CD4-positive, alpha-beta T cell treated with Interleukin-10 for 1 hour (primary cell): ENCODE results near the gene RAC3.
A peak's percentile ranks its signal among the peaks of the same experiment; 100 is the strongest.

ENCODE experiments used
- DNase-seq: peaks from one replicate; pipeline ENCODE4 v3.0.0-alpha.2; 2020

RAC3 gene

DNA sequence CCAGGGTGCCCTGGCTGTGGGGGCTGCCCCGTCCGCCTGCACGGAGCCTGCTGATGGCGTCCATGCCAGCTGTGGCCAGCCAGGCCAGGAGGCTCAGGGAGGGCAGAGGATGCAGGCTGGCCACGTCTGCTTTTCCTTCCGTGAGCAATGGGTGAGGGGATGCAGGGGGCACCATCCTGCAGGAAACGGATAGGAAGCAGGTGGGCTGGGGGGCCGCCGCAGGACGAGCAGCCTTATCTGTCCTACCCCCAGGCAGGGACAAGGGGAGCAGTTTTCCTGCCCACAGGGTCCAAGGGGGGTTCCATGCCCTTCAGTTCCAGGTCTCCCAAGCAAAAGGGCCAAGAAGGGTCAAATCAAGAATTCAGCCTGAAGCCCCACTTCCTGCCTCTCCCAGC, 27.4 kb downstream of the RAC3 start:
- DNase-seq, result no peak

DNA sequence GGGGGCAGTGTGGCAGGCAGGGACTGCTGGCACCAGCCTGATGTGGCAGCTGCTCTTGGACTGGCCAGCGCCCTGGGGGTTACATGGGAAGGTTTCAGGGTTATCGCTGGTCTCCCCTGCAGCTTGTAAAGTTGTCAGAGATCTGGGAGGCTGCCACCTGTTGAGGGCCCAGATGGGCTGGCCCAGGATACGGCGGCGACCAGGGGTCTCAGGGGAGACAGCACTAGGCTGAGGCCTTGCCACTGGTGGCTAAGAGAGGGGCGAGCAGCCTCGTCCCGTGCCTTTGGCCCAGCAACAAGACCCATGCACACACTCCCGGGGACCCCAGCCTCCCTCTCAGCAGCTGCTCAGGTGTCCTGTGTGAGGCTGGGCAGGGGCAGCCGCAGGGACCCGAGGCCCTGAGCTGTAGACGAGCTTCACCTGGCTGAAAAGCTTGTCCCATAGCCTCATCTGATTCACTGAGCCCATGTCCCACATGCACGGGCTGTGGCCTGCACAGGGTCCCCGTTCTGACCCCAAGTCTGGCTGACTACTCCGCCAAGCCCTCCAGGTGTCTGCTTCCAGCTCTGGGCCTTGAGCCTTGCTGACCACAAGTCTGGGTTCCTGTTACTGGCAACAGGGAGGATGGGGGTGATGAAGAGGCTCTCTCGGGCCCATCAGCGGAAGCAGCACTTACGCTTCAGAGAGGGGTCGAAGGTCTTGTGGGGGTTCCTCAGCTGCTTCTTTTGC, 28.0 kb downstream of the RAC3 start:
- DNase-seq, result no peak

GRCh38 chr17:82060001-82060380, 28.5 kb downstream of the RAC3 start:
- DNase-seq, result no peak

DNA sequence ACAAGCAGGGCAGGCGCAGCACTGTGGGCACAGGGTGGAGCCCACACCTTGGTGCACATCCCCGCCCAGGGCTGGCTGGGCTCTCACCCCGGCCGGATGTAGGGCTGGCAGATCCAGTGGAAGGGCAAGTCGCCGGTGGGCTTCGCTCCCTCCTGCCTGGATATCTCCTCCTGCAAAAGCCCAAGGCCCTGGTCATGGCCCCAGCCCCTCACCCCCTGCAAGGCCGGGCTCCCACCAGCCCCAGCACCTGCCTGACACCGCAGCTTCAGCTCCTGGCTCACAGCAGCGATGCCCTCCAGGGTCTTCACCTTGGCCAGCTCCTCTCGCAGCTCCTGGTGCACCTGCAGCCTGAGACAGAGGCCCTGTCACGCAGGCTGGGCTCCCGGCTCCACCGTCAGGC, 29.1 kb downstream of the RAC3 start:
- DNase-seq, result no peak

DNA sequence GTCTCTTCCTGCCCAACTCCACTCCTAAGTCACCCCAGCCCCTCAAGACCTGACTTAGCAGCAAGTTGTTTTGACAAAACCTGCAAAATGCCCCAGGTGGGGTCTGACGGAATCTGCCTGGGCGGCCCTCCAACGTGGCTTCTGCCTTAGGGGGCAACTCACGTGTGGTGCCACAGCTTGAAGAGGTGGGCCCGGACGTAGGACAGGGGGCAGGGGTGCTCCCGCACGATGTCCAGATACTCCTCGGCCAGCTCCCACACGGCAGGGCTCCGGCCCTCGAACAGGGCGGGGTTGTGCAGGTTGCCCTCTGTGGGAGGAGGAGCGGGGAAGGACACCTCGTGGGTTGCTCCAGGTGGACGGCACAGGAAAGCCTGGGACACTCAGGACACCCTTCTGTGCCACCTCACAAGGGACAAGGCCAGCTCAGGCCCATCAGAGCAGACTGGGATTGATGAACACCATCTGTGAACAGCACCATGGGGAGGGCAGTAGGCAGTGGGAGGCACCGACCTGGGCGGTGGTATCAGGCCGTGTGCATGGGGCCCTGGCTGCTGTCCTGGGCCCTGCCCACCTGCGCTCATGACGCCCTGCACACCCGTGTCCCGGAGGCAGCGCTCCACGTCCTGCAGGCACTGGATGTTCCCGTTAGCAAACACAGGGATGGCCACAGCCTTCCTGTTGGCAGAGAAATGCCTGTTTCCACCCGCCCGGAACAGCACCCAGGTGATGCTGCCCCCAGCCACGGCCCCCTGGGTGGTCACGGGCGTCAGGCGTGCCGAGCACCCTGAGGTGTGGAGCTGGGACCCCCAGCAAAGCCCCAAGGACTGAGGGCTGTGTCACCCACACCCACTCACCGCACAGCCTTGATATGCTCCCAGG, 29.8 kb downstream of the RAC3 start:
- DNase-seq, result no peak

DNA sequence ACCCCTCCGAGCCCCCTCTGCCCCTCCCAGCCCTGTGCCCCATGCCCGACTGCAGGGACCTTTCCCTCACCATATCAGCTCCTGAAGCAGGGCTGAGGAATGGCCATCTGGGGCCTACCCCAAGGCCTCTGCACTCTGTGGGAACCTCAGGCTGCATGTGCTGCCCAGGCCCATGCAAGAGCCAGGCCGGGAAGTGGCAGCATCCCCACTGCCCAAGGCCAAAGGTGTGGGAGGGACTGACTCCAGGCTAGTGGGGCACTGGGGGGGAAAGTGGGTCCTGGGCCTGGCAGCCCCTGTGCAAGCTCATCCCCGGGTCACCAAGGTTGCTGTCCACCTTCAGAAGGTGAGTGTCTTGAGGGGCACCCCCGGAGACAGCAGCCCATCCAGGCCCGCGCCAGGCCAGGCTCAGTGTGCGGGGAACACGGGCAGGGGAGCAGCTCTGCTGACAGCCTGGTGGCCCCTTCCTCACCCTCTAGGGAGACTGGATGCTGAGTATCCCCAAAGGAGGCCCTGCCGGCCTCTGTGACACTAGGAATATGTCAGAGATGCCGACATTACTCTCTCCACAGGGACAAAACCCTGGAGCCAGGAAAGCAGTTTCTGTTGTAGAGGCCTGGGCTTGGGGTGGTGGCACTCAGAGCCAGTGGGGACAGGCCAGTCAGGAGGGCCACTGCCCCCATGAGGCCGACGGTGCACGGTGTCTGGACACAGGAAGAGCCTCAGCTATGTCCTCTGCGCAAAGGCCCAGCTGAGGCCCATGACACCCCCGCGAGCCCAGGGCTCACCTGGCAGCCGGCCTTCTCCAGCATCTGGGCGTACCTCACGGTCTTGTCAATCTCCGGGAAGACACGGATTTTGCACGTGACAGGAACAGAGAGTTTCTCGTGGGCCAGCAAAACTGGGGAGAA, 30.9 kb downstream of the RAC3 start:
- no peak for DNase-seq

DNA sequence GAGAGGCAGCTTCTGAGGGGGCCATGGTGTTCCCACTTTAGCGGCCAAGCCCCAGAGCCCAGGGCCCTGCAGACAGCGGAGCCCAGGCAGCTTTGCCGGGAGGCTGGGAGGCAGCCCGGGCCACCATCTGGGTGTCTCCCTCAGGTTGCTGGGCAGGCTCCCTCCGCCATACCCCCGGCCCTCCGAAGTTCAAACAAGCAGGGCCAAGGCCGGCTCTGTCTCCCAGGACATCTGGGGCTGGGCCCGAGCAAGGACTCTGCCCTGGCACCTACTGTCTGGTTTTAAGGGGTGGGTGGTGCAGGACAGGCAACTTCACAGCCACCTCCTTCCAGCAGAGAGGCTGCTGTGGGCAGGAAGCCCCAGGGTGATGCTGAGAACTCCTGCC, 31.5 kb downstream of the RAC3 start:
- no peak for DNase-seq

DNA sequence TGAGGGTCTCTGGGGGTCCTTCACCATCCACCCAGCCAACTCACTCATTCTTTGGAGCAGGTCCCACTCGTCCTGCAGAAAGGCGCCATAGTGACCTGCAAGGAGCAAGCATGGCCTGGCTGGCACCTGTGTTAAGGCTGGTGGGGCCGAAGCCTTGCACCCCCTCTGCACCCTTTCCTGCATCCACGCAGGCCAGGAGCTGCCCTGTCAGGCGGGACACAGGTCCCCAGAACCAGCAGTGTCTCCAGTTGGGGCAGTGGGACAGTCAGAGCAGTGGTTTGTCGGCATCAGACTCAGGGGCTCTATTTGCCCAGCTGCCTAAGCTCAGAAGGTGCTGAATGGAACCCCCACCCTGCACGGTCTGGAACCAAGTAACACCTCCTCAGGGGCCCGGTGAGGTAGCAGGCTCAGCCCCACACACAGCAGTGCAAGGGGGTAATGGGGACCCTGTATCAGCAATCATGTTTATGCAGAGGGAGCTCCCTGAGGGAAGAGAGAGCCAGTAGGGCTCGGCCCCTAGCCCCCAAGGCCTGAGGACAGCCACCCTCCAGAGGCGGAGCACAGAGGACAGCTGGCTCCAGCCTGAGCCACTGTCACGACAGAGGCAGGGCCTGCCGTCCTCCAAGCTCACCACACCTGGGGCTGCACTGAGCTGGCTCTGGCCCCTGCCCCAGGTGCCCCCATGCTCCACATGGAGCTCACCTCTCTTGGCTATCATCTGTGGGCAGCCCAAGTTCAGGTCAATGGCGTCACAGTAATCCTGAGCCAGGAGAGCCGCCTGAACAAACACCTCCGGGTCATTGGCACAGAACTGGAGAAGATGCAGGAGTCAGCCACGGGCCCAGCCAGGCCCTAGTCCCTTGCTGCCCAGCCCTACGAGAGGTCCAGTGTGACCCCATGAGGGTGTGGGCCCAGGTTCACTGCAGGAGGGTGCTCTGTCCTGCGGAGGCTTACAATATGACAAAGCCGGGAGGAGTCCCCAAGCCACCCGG, 32.2 kb downstream of the RAC3 start:
- no peak for DNase-seq

DNA sequence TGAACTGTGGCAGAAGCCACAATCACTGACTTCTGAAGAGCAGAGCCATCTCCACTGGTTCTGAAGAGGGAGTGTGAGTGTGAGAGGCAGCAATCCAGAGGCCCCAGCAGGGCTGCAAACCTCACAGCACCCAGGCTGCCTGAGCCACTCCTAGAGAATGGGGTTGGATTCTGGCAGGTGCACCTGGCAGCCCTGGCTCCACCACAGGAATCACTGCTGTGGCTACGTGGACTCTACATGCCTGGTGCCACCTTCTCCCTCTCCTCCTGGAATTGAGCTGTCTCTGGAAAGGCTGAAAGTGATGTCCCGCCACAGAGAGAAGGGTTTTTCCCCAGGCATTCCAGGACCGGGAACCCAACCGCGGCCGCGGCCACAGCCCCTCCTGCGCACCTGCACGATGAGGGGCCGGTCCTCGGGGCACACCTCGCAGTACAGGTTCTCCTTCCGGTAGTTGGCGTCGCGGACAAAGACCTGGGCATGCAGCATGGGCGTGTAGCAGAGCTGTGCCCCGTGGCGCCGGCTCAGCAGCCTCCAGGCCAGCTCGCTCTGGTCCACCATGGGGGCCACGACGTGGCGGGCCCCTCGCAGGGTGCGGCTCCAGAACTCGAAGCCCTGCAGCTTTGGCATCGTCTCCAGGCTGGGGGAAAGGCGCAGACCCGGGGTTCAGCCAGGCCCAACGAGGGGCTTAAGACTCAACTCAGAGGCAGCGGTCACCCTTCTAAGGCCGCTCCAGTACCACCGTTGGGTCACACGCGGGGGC, 33.1 kb downstream of the RAC3 start:
- DNase-seq, result no peak

DNA sequence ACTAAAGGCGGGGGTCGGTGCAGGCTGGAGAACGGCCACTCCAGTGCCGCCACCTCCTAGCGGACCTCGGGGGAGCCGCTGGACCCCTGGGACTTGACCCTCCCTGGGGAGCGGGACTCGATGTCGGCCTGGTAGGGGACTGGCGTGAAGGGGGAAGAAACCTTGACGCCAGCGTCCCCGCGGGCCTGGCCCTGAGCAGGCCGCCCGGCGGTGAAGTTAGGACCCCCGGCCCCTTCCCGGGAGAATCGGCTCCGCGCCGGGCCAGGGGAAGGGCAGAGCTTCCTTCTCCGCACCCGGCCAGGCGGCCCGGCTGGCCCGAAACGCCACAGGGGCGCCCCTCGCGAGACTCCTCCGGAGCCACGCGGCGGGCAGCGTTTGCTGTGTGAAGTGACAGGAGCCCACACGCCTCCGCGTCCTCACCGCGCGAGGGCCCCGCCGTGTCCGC, 33.7 kb downstream of the RAC3 start:
- no peak for DNase-seq

DNA sequence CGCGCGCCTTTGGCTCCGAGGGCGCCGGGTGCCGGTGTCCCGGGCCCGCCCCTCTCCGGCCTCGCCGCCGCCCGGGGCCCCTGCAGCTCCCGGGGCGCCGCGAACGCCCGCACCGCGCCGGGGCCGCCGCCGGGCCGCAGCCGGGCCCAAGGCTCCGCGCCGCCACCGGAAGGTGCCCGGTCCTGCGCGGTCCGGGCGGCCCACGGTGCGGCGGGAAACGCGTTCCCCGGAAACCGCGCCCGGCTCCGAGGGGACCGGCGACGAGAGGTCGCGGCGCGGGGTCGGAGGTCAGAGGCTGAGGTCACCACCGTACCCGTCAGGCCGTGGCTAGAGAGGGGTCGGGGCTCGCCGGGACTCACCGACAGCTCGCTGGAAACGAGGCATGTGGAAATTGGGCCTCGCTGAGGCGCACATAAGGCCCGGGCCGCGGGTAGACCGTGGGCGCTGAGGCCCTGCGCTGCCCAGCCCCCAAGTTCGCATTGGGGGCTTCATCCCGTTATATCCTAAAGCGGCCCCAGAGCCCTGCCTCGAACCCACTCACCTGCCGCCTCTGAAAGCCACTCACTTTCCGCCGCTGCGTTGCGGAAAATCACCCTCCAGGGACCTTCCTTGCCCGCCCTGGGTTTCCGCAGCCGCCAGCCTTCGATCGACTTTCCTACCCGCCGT, 34.3 kb downstream of the RAC3 start, which contains the start of gene DUS1L:
Gene DUS1L, minus strand, starts transcription at position 167 of the 666 bp plus-strand sequence. CDS start 745 bp downstream, outside the sequence.
- peak; percentile 79 for DNase-seq

GRCh38 chr17:82070611-82071010, 39.1 kb downstream of the RAC3 start:
- no peak for DNase-seq

- no peak for DNase-seq
These were observed 41.3 kb downstream of the RAC3 start for GRCh38 chr17:82072827-82073226.

GRCh38 chr17:82073446-82073845, 42.0 kb downstream of the RAC3 start:
- DNase-seq, result no peak

DNA sequence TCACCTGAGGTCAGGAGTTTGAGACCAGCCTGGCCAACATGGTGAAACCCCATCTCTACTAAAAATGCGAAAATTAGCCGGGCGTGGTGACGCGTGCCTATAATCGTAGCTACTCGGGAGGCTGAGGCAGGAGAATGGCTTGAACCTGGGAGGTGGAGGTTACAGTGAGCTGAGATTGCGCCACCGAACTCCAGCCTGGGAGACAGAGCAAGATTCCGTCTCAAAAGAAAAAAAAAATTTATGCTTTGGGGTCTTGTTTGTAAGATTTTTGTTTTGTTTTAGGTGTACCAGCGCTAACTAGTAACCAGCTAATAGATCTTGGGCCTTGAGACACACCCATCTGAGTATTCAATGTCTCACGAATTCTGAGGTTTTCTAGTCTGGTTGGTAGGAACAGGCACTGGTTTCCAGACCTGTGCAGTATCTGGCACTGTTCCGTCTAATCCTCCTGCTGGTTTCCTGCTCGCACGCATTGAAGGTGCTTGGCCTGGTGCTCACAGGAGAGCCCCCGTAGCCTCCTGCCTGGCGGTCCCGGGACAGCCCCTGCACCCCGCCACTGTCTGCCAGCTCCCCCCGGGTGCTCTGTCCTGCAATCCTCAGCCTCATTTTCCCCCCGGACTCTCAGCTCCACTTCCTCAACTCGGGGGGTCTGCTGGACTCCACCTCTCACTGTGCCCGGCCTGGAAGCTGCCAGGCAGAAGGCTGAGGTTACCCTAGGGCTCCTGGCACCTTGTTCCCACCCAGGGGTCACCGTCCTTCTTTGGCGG, 44.7 kb downstream of the RAC3 start:
- no peak for DNase-seq

DNA sequence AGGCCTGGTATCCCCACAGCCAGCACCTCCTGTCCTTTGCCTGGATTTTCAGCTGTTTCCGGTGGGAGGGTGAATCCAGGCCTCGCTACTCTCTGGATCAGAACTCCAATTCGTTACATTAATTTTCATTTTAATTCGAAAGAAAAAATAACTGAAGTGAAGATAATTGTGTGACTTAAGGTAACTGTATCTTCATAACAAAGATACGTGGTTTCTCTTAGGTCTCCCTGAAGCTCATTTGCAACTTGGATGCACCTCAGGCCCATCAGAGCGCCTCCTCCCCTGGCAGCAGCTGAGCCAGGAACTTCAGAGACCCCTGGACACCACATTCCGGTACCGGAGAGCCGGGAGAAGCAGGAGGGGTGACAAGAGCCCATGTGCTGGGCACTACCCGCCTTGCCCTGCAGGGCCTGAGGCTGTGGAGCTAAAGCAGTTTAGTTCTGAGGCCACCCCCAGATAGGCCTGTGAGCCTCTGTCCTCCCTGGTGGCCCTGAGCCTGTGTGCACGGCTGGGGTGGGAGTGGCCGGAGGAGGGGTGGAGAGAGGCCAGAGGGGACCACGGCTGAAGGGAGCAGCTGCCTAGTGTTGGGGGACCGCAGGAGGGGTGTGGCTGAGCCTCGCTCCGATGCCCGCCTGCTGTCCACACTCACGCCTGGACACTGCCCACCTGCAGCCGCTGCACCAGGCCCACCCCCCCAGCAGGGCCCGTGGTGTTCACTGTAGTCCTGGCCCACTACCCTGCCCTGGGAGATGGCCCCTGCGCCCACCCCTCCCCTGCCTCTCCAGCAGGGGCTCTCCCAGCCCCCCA, 45.5 kb downstream of the RAC3 start:
- DNase-seq, result no peak

- DNase-seq, result no peak
These were observed 46.3 kb downstream of the RAC3 start for GRCh38 chr17:82077617-82078358.

DNA sequence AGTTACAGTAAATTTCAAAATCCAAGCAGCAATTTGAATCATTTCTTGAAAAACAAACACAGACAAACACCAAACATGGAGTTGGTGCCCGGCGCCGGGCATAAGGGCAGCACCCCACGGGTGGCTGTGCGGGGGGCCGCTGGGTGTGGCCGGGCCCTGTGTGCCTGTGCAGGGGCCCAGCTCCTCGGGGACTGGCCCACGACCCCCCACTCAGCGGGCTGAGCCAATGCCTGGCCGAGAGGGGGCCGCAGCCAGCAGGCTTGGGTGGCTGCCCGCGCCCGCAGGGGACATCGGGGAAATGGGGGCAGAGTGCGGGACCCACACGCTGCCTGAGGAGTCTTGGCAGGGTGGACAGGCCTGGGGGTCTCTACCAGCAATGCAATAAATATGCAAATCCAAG, 47.0 kb downstream of the RAC3 start:
- no peak for DNase-seq
